Stimulated activated CD8-positive, alpha-beta memory T cell treated with anti-CD3 and anti-CD28 coated beads, Interleukin-15, amount 100 ng/mL, for 24 hours (primary cell): Measurements from ENCODE around the gene RNF167.
"Not testable (repeated sequence)": the region's sequence is repeated elsewhere in the genome, so short reads cannot be mapped to it uniquely, and the experiment has no call there.

Experiments
- DNase-seq: peaks from one replicate; pipeline ENCODE4 v3.0.0-alpha.2; 2020; ENCODE audit warnings: low read depth

RNF167 gene

GRCh38 chr17:4902540-4902939, 37.5 kb upstream of the RNF167 start:
- no peak for DNase-seq

DNA sequence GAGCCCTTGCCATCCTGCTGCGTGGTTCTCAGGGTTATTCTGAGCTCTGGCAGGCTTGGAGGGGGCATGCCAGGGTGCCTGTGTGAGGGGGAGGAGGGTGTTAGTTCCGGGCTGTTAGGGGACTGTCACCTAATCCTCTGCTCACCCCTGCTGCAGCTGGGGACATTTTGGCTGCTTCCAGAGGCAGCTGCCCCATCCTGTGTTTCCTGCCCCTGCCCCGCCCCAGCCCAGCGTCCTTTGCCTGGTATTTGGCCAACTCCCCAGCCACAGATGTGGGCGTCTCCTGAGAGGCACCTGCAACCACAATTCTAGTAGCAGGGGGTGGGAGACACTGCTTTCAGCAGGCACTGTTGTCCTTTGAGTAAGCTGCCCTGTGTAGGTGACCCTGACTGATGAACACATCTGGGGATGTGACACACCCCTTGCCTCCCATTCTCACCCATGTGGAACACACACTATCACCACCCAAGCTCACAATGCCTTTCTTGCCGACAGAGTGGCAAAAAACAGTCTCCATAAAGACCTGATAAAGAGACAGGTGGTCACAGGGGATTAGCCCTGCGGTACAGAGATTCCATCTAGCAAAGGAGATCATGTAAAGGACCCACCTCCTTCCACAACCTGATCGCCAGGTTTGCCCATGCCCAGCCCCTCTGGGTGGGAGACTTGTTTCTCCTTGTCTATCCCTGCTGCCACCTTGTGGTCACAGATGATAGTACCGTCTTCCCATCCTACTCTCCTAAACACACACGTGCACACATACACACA, 36.8 kb upstream of the RNF167 start, which contains the start of gene CHRNE:
Gene CHRNE, minus strand, starts transcription at position 48 of the 768 bp plus-strand sequence. Its CDS starts 35 bp downstream, at position 13.
- DNase-seq, result no peak

- not testable (repeated sequence) for DNase-seq
Observed at GRCh38 chr17:4906642-4907041, 33.4 kb upstream of the RNF167 start.

- DNase-seq, result no peak
Observed at GRCh38 chr17:4908301-4908700, 31.8 kb upstream of the RNF167 start.

- no peak for DNase-seq
Observed at GRCh38 chr17:4908711-4909496, 31.2 kb upstream of the RNF167 start.

DNA sequence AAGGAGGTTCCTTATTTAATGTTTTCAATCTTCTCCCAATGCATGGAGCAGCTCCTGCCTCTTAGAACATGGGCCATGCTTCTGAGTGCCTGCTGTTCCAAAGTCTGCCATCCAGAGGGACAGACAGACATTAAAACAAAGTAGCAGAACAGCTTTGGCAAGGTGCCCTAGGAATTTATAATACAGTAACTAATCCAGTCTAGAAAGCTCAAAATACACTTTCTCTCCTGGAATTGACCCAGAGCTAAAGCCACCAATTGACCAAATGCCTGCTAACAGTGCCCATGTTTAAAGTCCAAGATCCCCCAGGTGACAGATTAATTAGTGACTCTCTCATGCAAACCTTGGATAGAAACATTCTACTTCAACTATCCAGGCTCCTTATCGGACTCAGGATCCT, 26.1 kb upstream of the RNF167 start:
- no peak for DNase-seq

DNA sequence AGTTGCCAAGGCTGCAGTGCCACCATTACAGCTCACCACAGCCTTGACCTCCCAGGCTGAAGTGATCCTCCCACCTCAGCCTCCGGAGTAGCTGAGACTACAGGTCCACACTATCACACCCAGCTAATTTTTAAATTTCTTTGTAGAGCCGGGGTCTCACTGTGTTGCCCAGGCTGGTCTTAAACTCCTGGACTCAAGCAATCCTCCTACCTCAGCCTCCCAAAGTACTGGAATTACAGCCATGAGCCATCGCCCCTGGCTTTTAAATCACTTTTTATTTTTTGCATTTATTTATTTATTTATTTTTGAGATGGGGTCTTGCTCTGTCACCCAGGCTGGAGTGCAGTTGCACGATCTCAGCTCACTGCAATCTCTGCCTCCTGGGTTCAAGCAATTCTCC, 25.5 kb upstream of the RNF167 start:
- not testable (repeated sequence) for DNase-seq

DNA sequence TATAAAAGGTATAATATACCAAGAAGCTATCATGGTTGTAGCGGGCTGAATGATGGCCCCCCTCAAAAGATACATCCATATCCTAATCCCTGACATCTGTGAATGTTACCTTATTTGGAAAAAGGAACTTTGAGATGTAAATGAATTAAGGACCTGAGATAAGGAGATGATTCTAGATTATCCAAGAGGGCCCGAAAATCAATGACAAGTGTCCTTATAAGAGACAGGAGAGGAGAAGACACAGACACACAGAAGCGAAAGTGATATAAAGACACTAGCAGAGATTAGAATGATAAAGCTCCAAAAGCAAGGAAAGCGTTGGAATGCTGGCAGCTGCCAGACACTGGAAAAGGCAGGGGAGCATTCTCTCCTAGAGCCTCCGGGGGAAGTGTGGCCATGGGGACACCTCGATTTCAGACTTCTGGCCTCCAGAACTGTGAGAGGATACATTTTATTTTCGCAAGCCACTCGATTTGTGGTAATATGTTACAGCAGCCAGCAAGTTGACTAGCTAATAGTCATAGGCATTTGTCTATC, 20.5 kb upstream of the RNF167 start:
- DNase-seq, result no peak

- DNase-seq, result no peak
Observed at GRCh38 chr17:4920351-4921048, 19.6 kb upstream of the RNF167 start.

DNA sequence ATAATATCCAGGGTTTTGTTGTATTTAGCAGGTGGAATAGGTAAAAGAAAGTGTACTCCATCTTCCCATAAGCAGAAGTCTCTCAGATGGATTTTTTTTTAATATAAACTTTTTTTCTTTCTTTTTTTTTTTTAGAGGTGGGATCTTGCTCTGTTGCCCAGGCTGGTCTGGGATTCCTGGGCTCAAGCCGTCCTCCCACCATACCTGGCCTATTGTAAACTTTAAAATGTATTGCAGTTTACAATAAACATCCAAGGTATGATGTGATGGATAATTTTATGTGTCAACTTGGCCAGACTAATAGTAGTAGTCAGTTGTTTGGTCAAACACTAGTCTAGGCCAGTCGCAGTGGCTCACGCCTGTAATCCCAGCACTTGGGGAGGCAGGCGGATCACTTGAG, 18.7 kb upstream of the RNF167 start:
- no peak for DNase-seq

GRCh38 chr17:4926577-4927335, 13.3 kb upstream of the RNF167 start:
- DNase-seq, result not testable (repeated sequence)

- no peak for DNase-seq
Observed at GRCh38 chr17:4928881-4929280, 11.2 kb upstream of the RNF167 start.

DNA sequence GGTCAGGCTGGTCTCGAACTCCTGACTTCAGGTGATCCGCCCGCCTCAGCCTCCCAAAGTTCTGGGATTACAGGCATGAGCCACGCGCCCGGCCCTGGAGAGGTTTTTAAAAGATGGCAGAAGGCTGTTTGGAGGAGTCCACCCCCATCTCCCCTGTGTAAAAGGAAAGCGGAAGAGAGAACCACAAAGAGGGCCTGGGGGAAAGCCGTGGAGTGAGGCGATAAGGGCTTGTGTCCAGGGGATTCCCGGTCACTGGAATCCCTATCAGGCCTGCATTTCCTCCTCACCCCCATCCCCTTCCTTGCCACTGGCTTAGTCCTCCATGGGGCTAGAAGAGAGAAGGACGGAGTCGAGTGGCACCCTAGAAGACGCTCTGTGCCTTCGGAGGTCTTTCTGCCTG, 8.1 kb upstream of the RNF167 start, which contains the start of gene GP1BA:
Gene GP1BA, plus strand, starts transcription at position 315 of the 400 bp plus-strand sequence. CDS start 328 bp downstream, outside the sequence.
- DNase-seq, result no peak

GRCh38 chr17:4932756-4933155, 7.3 kb upstream of the RNF167 start:
- no peak for DNase-seq

DNA sequence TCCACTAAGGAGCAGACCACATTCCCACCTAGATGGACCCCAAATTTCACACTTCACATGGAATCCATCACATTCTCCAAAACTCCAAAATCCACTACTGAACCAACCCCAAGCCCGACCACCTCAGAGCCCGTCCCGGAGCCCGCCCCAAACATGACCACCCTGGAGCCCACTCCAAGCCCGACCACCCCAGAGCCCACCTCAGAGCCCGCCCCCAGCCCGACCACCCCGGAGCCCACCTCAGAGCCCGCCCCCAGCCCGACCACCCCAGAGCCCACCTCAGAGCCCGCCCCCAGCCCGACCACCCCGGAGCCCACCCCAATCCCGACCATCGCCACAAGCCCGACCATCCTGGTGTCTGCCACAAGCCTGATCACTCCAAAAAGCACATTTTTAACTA, 6.4 kb upstream of the RNF167 start:
- no peak for DNase-seq

DNA sequence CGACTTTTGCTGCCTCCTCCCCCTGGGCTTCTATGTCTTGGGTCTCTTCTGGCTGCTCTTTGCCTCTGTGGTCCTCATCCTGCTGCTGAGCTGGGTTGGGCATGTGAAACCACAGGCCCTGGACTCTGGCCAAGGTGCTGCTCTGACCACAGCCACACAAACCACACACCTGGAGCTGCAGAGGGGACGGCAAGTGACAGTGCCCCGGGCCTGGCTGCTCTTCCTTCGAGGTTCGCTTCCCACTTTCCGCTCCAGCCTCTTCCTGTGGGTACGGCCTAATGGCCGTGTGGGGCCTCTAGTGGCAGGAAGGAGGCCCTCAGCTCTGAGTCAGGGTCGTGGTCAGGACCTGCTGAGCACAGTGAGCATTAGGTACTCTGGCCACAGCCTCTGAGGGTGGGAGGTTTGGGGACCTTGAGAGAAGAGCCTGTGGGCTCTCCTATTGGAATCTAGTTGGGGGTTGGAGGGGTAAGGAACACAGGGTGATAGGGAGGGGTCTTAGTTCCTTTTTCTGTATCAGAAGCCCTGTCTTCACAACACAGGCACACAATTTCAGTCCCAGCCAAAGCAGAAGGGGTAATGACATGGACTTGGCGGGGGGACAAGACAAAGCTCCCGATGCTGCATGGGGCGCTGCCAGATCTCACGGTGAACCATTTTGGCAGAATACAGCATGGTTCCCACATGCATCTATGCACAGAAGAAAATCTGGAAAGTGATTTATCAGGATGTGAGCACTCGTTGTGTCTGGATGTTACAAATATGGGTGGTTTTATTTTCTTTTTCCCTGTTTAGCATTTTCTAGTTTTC, 5.7 kb upstream of the RNF167 start:
- no peak for DNase-seq

DNA sequence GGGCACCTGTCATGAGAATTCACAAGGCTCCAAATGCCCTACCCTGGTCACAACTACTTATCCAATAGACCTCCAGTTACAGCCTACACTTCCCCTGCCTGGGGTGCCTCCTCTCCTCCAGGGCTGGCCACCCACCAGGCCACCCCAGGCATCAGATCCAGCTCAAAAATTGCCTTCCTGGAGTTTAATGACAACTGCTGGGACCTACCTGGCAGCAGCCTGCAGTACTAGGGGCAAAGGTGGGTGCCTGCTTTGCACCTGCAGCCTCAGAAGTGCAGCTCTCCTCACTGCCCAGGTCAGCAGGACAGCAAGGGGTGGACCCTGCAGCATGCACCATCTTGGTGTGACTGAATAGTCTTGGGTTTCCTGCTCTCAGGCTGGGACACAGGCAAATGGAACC, 4.4 kb upstream of the RNF167 start:
- DNase-seq, result no peak

DNA sequence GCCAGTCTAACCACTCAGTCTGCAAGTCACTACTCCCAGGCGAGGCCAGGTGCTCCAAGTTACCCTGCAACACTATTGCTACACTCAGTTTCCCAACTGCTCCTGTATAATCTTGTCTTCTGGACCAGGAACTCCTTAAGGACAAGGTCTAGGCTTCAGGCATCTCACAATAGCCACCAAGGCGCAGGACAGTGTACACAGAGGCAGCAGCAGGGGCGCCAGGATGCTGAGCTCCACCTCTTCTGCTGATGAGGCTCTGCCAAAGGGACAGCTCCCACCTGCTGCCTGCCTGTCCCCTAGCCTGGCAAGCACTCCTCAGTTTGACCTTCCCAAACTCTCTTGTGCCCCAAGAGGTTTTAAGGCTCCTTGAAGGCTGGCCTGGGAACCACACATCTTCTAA, 3.6 kb upstream of the RNF167 start:
- no peak for DNase-seq

GRCh38 chr17:4937553-4937952, 2.5 kb upstream of the RNF167 start:
- DNase-seq, result no peak

- DNase-seq, result no peak
Observed at GRCh38 chr17:4938069-4938491, 2.0 kb upstream of the RNF167 start.
